ENCODE results near the gene WDFY1.

Gene WDFY1

GRCh38 chr2:223969315-223969714 lies 24.2 kb upstream of the WDFY1 start:
- Histone ChIP-seq H3K9me3 (ENCODE audit: control insufficient read depth, insufficient read depth, low read depth, low read length) (no peaks in the 10 kb centered on the region), H3K36me3 (ENCODE audit: control insufficient read depth in 2 of 2, insufficient read depth in 1 of 2, low read length in 2 of 2) (peaks cover 31 to 39% of the 10 kb centered on the region in 2 experiments), H3K27ac (ENCODE audit: extremely low read depth, low read depth, low read length) (no peak overlapping the region), H3K4me3 (ENCODE audit: low read depth, low read length) (no peak overlapping the region), H3K4me1 (ENCODE audit: control insufficient read depth, insufficient read depth, low read length) (no peaks in the 10 kb centered on the region)
- ChIA-PET CTCF (interaction anchor here (0.6 to 8.7 kb wide), 19 partner anchors 8 to 1121 kb away, joined by 3 to 149 read pairs (median 10); no protein-coding TSS in a partner anchor), POLR2A (interaction anchor here (1.0 to 2.0 kb wide), 2 partner anchors 314 to 315 kb away, joined by 3 to 7 read pairs; no protein-coding TSS in a partner anchor)
- TF ChIP-seq ZNF239 (tag by site-specific recombination; IDR thresholded peaks at IDR 0.05), result no peak
- no peak for TF ChIP-seq ZNF768 (tag by site-specific recombination; IDR thresholded peaks at IDR 0.05)
- no peak for TF ChIP-seq ZXDB (tag by site-specific recombination; IDR thresholded peaks at IDR 0.05)
- no peak for TF ChIP-seq ZNF530 (tag by site-specific recombination; IDR thresholded peaks at IDR 0.05; ENCODE audit: low read depth)
- no peak for TF ChIP-seq KLF10 (tag by site-specific recombination; IDR thresholded peaks at IDR 0.05)
- TF ChIP-seq ZNF654 (tag by site-specific recombination; IDR thresholded peaks at IDR 0.05; ENCODE audit: low read depth), result no peak
- TF ChIP-seq ZNF701 (tag by site-specific recombination; IDR thresholded peaks at IDR 0.05), result no peak
- TF ChIP-seq, protein P1, sequence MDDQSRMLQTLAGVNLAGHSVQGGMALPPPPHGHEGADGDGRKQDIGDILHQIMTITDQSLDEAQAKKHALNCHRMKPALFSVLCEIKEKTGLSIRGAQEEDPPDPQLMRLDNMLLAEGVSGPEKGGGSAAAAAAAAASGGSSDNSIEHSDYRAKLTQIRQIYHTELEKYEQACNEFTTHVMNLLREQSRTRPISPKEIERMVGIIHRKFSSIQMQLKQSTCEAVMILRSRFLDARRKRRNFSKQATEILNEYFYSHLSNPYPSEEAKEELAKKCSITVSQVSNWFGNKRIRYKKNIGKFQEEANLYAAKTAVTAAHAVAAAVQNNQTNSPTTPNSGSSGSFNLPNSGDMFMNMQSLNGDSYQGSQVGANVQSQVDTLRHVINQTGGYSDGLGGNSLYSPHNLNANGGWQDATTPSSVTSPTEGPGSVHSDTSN (CRISPR knock-in tag; IDR thresholded peaks at IDR 0.05), result no peak
- TF ChIP-seq ZNF549 (tag by site-specific recombination; IDR thresholded peaks at IDR 0.05), result no peak
- TF ChIP-seq, protein P2, sequence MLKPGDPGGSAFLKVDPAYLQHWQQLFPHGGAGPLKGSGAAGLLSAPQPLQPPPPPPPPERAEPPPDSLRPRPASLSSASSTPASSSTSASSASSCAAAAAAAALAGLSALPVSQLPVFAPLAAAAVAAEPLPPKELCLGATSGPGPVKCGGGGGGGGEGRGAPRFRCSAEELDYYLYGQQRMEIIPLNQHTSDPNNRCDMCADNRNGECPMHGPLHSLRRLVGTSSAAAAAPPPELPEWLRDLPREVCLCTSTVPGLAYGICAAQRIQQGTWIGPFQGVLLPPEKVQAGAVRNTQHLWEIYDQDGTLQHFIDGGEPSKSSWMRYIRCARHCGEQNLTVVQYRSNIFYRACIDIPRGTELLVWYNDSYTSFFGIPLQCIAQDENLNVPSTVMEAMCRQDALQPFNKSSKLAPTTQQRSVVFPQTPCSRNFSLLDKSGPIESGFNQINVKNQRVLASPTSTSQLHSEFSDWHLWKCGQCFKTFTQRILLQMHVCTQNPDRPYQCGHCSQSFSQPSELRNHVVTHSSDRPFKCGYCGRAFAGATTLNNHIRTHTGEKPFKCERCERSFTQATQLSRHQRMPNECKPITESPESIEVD (tag by site-specific recombination; IDR thresholded peaks at IDR 0.05), result no peak
- TF ChIP-seq ZNF18 (tag by site-specific recombination; IDR thresholded peaks at IDR 0.05), result no peak
- no peak for TF ChIP-seq ZNF214 (tag by site-specific recombination; IDR thresholded peaks at IDR 0.05; ENCODE audit: borderline replicate concordance)
- TF ChIP-seq, protein P3, sequence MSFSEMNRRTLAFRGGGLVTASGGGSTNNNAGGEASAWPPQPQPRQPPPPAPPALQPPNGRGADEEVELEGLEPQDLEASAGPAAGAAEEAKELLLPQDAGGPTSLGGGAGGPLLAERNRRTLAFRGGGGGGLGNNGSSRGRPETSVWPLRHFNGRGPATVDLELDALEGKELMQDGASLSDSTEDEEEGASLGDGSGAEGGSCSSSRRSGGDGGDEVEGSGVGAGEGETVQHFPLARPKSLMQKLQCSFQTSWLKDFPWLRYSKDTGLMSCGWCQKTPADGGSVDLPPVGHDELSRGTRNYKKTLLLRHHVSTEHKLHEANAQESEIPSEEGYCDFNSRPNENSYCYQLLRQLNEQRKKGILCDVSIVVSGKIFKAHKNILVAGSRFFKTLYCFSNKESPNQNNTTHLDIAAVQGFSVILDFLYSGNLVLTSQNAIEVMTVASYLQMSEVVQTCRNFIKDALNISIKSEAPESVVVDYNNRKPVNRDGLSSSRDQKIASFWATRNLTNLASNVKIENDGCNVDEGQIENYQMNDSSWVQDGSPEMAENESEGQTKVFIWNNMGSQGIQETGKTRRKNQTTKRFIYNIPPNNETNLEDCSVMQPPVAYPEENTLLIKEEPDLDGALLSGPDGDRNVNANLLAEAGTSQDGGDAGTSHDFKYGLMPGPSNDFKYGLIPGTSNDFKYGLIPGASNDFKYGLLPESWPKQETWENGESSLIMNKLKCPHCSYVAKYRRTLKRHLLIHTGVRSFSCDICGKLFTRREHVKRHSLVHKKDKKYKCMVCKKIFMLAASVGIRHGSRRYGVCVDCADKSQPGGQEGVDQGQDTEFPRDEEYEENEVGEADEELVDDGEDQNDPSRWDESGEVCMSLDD (tag by site-specific recombination; IDR thresholded peaks at IDR 0.05), result no peak
- TF ChIP-seq WT1 (tag by site-specific recombination; IDR thresholded peaks at IDR 0.05), result no peak
- TF ChIP-seq YY2 (tag by site-specific recombination; IDR thresholded peaks at IDR 0.05), result no peak

- Histone ChIP-seq H3K27ac (ENCODE audit: extremely low read depth, low read depth, low read length) (no peak overlapping the region), H3K4me1 (ENCODE audit: control insufficient read depth, insufficient read depth, low read length) (no peaks in the 10 kb centered on the region), H3K9me3 (ENCODE audit: control insufficient read depth, insufficient read depth, low read depth, low read length) (no peaks in the 10 kb centered on the region), H3K4me3 (ENCODE audit: low read depth, low read length) (no peak overlapping the region), H3K36me3 (ENCODE audit: control insufficient read depth in 2 of 2, insufficient read depth in 1 of 2, low read length in 2 of 2) (peaks cover 39 to 47% of the 10 kb centered on the region in 2 experiments)
- CTCF ChIA-PET, result interaction anchor here (0.6 to 8.7 kb wide), 4 partner anchors 10 to 317 kb away, joined by 3 to 149 read pairs (median 24); no protein-coding TSS in a partner anchor
- POLR2A ChIA-PET, result no interaction called here
- TF ChIP-seq FEZF1 (tag by site-specific recombination; IDR thresholded peaks at IDR 0.05) (no peak), ZNF214 (tag by site-specific recombination; IDR thresholded peaks at IDR 0.05; ENCODE audit: borderline replicate concordance) (no peak), ZNF24 (tag by site-specific recombination; IDR thresholded peaks at IDR 0.05) (no peak), ZNF112 (tag by site-specific recombination; IDR thresholded peaks at IDR 0.05) (no peak), HOXC10 (CRISPR knock-in tag; IDR thresholded peaks at IDR 0.05) (no peak), ZNF514 (tag by site-specific recombination; IDR thresholded peaks at IDR 0.05) (no peak), ZBTB7A (tag by site-specific recombination; IDR thresholded peaks at IDR 0.05; ENCODE audit: low read depth) (no peak), ZFP37 (tag by site-specific recombination; IDR thresholded peaks at IDR 0.05) (no peak), KLF1 (tag by site-specific recombination; IDR thresholded peaks at IDR 0.05) (no peak), ZNF248 (tag by site-specific recombination; IDR thresholded peaks at IDR 0.05) (no peak), ZNF175 (tag by site-specific recombination; IDR thresholded peaks at IDR 0.05) (no peak), CTCF (tag by site-specific recombination; IDR thresholded peaks at IDR 0.05) (no peak), ZNF48 (tag by site-specific recombination; IDR thresholded peaks at IDR 0.05) (no peak), ZNF16 (tag by site-specific recombination; IDR thresholded peaks at IDR 0.05; ENCODE audit: low read depth) (no peak)
These were observed 22.8 kb upstream of the WDFY1 start for GRCh38 chr2:223967981-223968380.
